ENCODE data around the gene IFT20.

IFT20 gene

DNA sequence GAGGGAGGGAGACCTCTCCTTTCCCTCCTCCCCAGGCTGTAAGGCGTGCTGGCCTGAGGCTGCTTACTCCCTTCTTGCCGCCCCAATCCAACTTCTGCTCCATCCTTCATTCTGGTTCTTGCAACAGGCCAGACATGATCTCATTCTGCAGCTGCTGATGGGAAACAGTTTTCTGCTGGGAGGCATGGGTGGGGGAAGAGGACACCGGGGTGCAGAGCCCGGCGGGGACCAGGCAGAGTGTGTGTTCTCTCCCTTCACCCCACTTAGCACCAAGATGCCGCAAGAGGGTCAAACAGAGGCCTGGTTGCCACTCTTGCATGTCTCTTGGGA is 37.6 kb upstream of the IFT20 start:
- Mint-ChIP-seq H3K4me1 (peaks cover 16% of the 10 kb centered on the region), H3K27me3 (ENCODE audit: low read depth) (peaks cover 14% of the 10 kb centered on the region), H3K36me3 (ENCODE audit: low read depth) (no peaks in the 10 kb centered on the region), H3K27ac (no peak overlapping the region), H3K9me3 (no peaks in the 10 kb centered on the region), H3K4me3 (peak overlapping the region; percentile 80 to 90 (median 85))
- TF ChIP-seq, protein P1, sequence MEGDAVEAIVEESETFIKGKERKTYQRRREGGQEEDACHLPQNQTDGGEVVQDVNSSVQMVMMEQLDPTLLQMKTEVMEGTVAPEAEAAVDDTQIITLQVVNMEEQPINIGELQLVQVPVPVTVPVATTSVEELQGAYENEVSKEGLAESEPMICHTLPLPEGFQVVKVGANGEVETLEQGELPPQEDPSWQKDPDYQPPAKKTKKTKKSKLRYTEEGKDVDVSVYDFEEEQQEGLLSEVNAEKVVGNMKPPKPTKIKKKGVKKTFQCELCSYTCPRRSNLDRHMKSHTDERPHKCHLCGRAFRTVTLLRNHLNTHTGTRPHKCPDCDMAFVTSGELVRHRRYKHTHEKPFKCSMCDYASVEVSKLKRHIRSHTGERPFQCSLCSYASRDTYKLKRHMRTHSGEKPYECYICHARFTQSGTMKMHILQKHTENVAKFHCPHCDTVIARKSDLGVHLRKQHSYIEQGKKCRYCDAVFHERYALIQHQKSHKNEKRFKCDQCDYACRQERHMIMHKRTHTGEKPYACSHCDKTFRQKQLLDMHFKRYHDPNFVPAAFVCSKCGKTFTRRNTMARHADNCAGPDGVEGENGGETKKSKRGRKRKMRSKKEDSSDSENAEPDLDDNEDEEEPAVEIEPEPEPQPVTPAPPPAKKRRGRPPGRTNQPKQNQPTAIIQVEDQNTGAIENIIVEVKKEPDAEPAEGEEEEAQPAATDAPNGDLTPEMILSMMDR (IDR thresholded peaks at IDR 0.05; ENCODE audit: unreplicated experiment in 3 of 3) = no peak

DNA sequence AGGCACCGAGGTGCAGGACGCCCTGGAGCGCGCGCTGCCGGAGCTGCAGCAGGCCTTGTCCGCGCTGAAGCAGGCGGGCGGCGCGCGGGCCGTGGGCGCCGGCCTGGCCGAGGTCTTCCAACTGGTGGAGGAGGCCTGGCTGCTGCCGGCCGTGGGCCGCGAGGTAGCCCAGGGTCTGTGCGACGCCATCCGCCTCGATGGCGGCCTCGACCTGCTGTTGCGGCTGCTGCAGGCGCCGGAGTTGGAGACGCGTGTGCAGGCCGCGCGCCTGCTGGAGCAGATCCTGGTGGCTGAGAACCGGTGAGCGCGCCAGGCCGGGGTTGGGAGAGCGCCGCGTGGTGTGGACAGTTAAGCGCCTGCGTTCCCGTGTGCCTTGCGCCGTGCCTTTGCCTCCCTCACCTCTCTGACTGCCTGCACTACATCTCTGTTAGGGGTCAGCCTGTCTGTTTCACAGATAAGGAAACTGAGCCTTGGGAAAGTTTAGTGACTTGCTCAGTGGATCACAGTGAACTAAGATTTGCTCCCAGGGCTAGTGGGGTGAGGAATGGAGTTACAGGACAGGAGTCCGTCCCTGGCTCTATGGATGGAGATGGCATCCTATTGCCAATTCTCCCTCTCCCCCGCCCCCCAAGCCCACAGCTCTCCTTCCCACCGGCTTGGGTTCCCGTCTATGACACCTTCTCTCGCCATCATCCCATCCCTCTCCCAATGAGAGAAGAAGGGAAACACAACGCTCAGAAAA is 37.1 kb upstream of the IFT20 start:
- no peaks in the 10 kb centered on the region for H3K36me3 Mint-ChIP-seq (ENCODE audit: low read depth)
- no peaks in the 10 kb centered on the region for H3K9me3 Mint-ChIP-seq
- H3K27ac Mint-ChIP-seq = no peak overlapping the region
- H3K4me1 Mint-ChIP-seq = peaks cover 16% of the 10 kb centered on the region
- TF ChIP-seq, protein P1 (IDR thresholded peaks at IDR 0.05; ENCODE audit: unreplicated experiment in 3 of 3) = no peak
- peak overlapping the region; percentile 80 to 90 (median 85) for H3K4me3 Mint-ChIP-seq
- peaks cover 14% of the 10 kb centered on the region for H3K27me3 Mint-ChIP-seq (ENCODE audit: low read depth)

DNA sequence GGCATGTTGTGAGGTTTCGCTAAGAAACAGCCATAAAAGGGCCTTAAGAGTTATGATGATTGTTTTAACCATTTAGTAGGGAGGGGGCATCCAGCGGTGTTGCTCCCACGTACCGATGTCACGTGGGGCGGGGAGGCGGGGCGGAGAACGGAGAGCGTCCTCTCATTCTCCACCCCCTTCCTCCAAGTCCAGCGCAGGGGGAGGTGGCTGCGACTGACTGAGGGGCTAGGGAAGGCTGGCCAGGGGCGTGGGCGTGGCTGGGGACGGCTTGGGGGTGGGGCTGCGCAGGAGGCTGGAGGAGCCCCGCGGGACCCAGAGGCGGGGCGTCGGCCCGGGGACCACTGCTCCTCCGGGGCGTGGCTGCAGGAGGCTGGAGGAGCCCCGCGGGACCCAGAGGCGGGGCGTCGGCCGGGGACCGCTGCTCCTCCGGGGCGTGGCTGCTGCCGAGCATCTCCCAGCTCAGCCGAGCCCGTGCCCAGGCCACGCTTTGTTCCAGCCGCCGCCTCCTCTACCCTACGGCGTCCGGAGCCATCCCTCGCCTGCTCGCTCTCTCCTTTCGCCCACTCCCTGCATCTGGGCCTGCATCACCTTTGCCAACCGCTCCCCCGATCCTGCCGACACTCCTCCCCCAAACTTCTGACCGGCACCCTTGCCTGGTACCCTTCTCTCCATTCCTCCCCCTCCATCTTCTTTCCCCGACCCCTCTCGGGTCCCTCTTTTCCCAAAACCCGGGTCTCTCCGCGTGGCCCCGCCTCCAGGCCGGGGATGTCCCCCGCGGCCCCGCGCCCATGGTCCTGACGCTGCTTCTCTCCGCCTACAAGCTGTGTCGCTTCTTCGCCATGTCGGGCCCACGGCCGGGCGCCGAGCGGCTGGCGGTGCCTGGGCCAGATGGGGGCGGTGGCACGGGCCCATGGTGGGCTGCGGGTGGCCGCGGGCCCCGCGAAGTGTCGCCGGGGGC is 36.3 kb upstream of the IFT20 start, which contains the start of gene SARM1:
Gene SARM1, plus strand, starts transcription at position 450 of the 958 bp plus-strand sequence. Its CDS starts 339 bp downstream, at position 789.
- H3K4me1 Mint-ChIP-seq = peaks cover 16% of the 10 kb centered on the region
- peak within 1 kb of the TSS; percentile 90 to 92 (median 91) for H3K4me3 Mint-ChIP-seq
- TF ChIP-seq, protein P1 (IDR thresholded peaks at IDR 0.05; ENCODE audit: unreplicated experiment in 3 of 3) = no peak
- H3K9me3 Mint-ChIP-seq = no peaks in the 10 kb centered on the region
- peaks cover 14% of the 10 kb centered on the region for H3K27me3 Mint-ChIP-seq (ENCODE audit: low read depth)
- H3K27ac Mint-ChIP-seq = peak within 1 kb of the TSS; percentile 77 to 85 (median 79)
- no peaks in the 10 kb centered on the region for H3K36me3 Mint-ChIP-seq (ENCODE audit: low read depth)

DNA sequence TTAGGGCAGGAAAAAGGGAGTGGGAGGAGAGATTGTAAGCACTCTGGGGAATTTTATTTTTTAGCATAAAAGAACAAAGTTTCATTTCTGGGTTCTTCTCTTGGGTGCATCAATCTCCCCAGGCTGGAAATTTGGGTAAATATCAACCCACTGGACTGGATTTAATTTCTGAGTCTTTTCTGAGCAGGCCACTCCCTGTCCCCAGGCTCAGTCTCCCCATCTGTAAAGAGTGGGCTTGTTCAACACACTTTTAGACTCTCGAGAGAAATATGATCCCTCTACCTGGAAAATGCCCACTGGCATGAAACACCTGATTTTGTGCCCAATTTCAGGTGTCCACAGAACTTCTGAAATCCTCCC is 35.5 kb upstream of the IFT20 start:
- TF ChIP-seq, protein P1 (IDR thresholded peaks at IDR 0.05; ENCODE audit: unreplicated experiment in 3 of 3) = no peak
- Mint-ChIP-seq H3K27me3 (ENCODE audit: low read depth) (peaks cover 14% of the 10 kb centered on the region), H3K4me1 (peaks cover 16% of the 10 kb centered on the region)

DNA sequence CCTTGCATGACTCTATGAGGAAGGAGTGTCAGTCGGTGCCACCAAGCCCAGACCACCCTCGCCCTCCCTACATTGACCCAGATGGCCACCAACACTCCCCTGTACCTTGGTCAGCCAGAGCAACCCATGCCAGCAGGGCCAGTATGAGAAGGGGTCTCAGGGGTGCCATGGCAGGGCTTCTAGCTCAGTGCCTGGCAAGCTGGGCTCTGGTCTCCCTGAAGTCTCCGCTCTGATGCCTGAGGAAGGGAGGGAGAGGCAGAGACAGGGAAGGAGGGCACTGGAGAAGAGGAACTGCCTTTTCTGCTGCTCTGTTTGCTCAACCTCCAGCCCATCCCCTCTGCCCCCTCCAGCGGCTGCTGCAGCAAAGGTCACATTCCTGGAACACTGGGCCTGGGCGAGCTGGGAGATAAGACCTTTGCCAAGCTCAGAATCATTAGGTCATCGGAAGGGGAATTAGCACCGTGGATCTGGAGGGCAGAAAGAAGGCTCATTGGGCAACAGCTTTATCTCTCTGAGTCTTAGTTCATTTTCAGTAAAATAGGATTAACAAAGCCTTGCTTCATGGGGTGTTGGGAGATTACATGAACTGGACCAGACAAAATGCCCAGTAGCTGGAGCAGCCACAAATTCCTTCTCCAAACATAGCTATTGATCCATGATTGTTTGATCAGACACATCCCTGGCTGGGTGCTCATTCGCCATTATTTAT is 34.9 kb upstream of the IFT20 start, which contains the start of gene VTN:
Gene VTN, minus strand, starts transcription at position 273 of the 709 bp plus-strand sequence. Its CDS starts 104 bp downstream, at position 169.
- H3K9me3 Mint-ChIP-seq = no peaks in the 10 kb centered on the region

More for the DNA sequence above, 35.5 kb upstream of the IFT20 start:
- H3K4me3 Mint-ChIP-seq = peak overlapping the region; percentile 89 to 92 (median 91)
- no peaks in the 10 kb centered on the region for H3K36me3 Mint-ChIP-seq (ENCODE audit: low read depth)
- H3K9me3 Mint-ChIP-seq = no peaks in the 10 kb centered on the region
- peak overlapping the region; percentile 65 to 85 (median 79) for H3K27ac Mint-ChIP-seq

More for the DNA sequence above, 34.9 kb upstream of the IFT20 start, which contains the start of gene VTN:
- TF ChIP-seq, protein P1 (IDR thresholded peaks at IDR 0.05; ENCODE audit: unreplicated experiment in 3 of 3) = no peak
- H3K4me3 Mint-ChIP-seq = peak within 1 kb of the TSS; percentile 89 to 92 (median 91)
- H3K27ac Mint-ChIP-seq = peak within 1 kb of the TSS; percentile 65 to 85 (median 79)
- peaks cover 16% of the 10 kb centered on the region for H3K4me1 Mint-ChIP-seq
- H3K36me3 Mint-ChIP-seq (ENCODE audit: low read depth) = no peaks in the 10 kb centered on the region
- peaks cover 14% of the 10 kb centered on the region for H3K27me3 Mint-ChIP-seq (ENCODE audit: low read depth)
